ENCODE data around the gene DHX38. TPM values are rescaled to one million over a fixed set of nuclear protein-coding genes. Genes with fewer than 3 reads are reported as not detected.
A peak's percentile ranks its signal among the peaks of the same experiment; 100 is the strongest.
"Not testable (repeated sequence)": the region's sequence is repeated elsewhere in the genome, so short reads cannot be mapped to it uniquely, and the experiment has no call there.

Gene DHX38
- 24.3 and 31.3 TPM in 2 replicates for total RNA-seq (2014; rRNA removed; shearing (Covaris generic); ENCODE audit: low replicate concordance)

- Histone ChIP-seq H3K36me3 (peaks cover 12% of the 10 kb centered on the region), H3K9me3 (no peaks in the 10 kb centered on the region; the same call in 1 of the 2 replicates)
These were observed at the start of gene DHX38, which contains the start of gene TXNL4B for GRCh38 chr16:72093448-72094265. Gene DHX38 (plus strand): TSS chr16:72093847. CDS start chr16:72096158, 2,311 bp downstream. Gene TXNL4B (minus strand): TSS chr16:72093620. CDS start chr16:72090749, 2,871 bp downstream.

GRCh38 chr16:72044296-72044695 is 49.4 kb upstream of the DHX38 start:
- H3K27me3 ChIP-seq = no peaks in the 10 kb centered on the region
- no peaks in the 10 kb centered on the region for H3K36me3 ChIP-seq
- H3K4me3 ChIP-seq = no peak overlapping the region
- no peaks in the 10 kb centered on the region for H3K9me3 ChIP-seq
- DNase-seq = no peak

More at GRCh38 chr16:72093448-72094265, at the start of gene DHX38, which contains the start of gene TXNL4B:
- Histone ChIP-seq H3K27me3 (no peaks in the 10 kb centered on the region), H3K4me3 (peak within 1 kb of the TSS; percentile 98)
- peak; percentile 90 for DNase-seq

GRCh38 chr16:72044825-72045359 is 48.8 kb upstream of the DHX38 start:
- Histone ChIP-seq H3K36me3 (no peaks in the 10 kb centered on the region), H3K9me3 (no peaks in the 10 kb centered on the region), H3K27me3 (no peaks in the 10 kb centered on the region), H3K4me3 (no peak overlapping the region)
- DNase-seq = no peak

DNA sequence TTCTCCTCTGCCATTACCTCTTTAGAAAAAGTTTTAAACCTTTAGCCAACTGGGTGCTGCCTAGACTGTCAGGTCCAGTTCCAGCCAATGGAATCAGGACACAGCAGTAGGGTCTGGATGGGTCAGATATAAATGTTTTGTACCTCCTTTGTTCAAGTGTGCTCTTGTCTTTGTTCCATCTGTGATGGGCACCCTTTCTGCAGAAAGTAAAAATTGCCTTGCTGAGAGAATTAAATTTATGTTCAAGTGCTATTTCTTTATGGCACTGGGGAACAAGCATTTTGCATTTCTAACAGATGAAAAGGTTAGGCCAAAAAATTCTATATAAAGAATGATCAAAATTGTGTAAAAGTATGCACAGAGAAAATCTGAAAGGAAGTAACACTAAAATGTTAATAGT is 44.5 kb upstream of the DHX38 start:
- H3K9me3 ChIP-seq = no peaks in the 10 kb centered on the region
- H3K4me3 ChIP-seq = no peak overlapping the region
- no peaks in the 10 kb centered on the region for H3K36me3 ChIP-seq
- no peak for DNase-seq
- no peaks in the 10 kb centered on the region for H3K27me3 ChIP-seq

- Histone ChIP-seq H3K4me3 (no peak overlapping the region), H3K9me3 (no peaks in the 10 kb centered on the region), H3K27me3 (no peaks in the 10 kb centered on the region), H3K36me3 (no peaks in the 10 kb centered on the region)
- no peak for DNase-seq
These were observed 42.7 kb upstream of the DHX38 start for GRCh38 chr16:72050769-72051464.

DNA sequence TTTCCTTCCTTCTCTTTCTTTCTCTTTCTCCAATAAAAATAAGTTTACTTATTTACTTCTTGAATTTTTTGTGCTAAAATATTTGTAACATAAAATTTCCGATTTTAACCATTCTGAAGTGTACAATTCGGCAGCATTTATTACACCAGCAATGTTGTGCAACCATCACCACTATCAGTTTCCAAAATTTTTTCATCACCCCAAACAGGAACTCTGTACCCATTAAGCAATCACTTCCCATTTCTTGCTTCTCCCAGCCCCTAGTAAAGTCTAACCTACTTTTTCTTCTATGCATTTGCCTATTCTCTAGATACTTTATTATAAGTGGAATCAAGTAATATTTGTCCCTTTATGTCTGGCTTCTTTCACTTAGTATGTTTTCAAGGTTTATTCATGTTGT is 41.8 kb upstream of the DHX38 start:
- no peak overlapping the region for H3K4me3 ChIP-seq
- no peaks in the 10 kb centered on the region for H3K36me3 ChIP-seq
- H3K9me3 ChIP-seq = no peaks in the 10 kb centered on the region
- DNase-seq = no peak
- H3K27me3 ChIP-seq = no peaks in the 10 kb centered on the region

DNA sequence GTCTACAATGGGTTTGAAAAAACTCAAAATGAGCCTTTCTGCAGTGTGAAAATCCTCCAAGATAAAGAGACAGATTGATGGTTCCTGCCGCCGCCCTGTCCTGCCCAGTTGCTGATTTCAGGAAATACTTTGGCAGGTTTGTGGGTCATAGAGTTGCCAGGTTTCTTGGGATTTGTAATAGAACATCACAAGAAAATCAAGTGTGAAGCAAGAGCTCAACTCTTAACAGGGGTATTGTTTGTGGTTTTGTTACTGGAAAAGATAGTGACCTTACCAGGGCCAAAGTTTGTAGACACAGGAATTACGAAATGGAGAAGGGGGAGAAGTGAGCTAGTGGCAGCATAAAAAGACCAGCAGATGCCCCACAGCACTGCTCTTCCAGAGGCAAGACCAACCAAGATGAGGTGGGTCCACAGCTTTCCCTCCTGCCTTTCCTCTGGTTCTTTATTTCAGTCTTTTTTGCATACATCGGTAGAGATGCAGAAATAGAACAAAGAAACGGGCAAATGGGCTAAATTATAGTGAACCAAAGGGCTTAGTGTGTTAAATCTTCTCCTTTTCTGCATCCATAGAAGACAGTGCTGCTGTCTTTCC is 39.3 kb upstream of the DHX38 start, which contains the start of gene HP:
Gene HP (plus strand): TSS at position 252 of the 594 bp plus-strand sequence. CDS start 148 bp downstream, at position 400.
- DNase-seq, H3K4me3 ChIP-seq, H3K27me3 ChIP-seq, H3K36me3 ChIP-seq, H3K9me3 ChIP-seq: not testable (repeated sequence)

- H3K4me3 ChIP-seq = no peak overlapping the region
- DNase-seq = no peak
- no peaks in the 10 kb centered on the region for H3K36me3 ChIP-seq
- H3K9me3 ChIP-seq = no peaks in the 10 kb centered on the region
- H3K27me3 ChIP-seq = no peaks in the 10 kb centered on the region
These were observed 37.7 kb upstream of the DHX38 start for GRCh38 chr16:72055911-72056310.

DNA sequence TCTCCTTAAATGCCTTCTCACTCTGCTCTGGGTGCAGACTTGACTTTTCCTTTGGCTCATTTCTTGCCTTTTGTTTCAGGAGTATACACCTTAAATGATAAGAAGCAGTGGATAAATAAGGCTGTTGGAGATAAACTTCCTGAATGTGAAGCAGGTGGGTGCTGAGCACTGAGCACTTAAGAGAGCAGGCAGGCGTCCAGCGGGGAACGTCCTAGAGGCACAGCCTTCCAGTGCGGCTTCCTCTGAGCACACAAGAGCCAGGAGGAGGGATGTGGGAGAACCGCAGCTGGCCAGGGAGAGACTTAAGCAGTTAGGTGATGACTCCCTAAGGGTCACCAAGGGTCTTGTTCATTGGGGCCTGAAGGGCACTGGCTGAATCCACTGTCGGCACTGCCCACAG is 36.3 kb upstream of the DHX38 start:
- H3K36me3 ChIP-seq, H3K27me3 ChIP-seq, H3K4me3 ChIP-seq, DNase-seq, H3K9me3 ChIP-seq: not testable (repeated sequence)

DNA sequence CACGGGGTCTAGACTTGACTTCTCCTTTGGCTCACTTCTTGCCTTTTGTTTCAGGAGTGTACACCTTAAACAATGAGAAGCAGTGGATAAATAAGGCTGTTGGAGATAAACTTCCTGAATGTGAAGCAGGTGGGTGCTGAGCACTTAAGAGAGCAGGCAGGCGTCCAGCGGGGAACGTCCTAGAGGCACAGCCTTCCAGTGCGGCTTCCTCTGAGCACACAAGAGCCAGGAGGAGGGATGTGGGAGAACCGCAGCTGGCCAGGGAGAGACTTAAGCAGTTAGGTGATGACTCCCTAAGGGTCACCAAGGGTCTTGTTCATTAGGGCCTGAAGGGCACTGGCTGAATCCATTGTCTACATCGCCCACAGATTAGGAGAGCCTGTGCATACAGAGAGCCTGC is 34.6 kb upstream of the DHX38 start:
- H3K4me3 ChIP-seq, H3K27me3 ChIP-seq, H3K9me3 ChIP-seq, DNase-seq, H3K36me3 ChIP-seq: not testable (repeated sequence)

- no peak for DNase-seq
- Histone ChIP-seq H3K9me3 (no peaks in the 10 kb centered on the region), H3K4me3 (no peak overlapping the region), H3K27me3 (no peaks in the 10 kb centered on the region), H3K36me3 (no peaks in the 10 kb centered on the region)
These were observed 33.2 kb upstream of the DHX38 start for GRCh38 chr16:72060405-72060804.

DNA sequence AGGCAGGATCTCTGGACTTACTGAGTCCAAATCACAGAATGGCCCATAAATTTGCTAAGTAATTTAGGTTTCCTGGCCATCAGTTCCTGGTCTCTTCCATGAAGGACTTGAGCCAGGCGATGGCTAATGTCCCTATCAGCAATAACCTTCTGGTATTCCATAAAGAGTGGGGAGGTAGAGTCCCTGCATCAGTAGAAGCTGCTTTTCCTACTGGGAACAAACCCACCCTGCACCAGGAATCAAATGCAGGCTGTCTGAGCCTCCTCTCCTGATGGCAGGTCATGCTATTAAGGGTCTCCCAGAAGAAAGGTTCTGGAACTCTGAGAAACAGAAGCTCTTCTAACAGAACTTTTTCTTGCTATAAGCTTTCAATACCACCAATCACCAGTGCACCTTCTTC is 32.1 kb upstream of the DHX38 start:
- Histone ChIP-seq H3K4me3 (no peak overlapping the region), H3K9me3 (no peaks in the 10 kb centered on the region), H3K36me3 (no peaks in the 10 kb centered on the region), H3K27me3 (no peaks in the 10 kb centered on the region)
- DNase-seq = no peak

GRCh38 chr16:72064361-72064894 is 29.2 kb upstream of the DHX38 start:
- no peak for DNase-seq
- H3K4me3 ChIP-seq = no peak overlapping the region
- H3K9me3 ChIP-seq = no peaks in the 10 kb centered on the region
- H3K36me3 ChIP-seq = no peaks in the 10 kb centered on the region
- no peaks in the 10 kb centered on the region for H3K27me3 ChIP-seq

GRCh38 chr16:72066747-72067146 is 26.9 kb upstream of the DHX38 start:
- no peaks in the 10 kb centered on the region for H3K36me3 ChIP-seq
- no peak for DNase-seq
- H3K9me3 ChIP-seq = no peaks in the 10 kb centered on the region
- no peaks in the 10 kb centered on the region for H3K27me3 ChIP-seq
- H3K4me3 ChIP-seq = no peak overlapping the region

DNA sequence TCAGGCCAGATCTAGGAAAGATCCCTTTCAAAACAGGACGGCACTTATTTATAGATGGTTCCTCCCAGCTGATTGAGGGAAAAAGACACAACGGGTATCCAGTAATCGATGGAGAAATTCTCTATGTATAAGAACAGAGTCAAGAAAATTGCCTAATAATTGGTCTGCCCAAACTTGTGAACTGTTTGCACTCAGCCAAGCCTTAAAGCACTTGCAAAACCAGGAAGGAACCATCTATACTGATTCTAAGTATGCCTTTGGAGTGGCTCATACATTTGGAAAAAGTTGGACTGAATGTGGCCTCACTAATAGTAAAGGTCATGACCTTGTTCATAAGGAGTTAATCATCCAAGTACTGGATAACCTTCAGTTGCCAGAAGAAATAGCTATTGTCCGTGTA is 24.7 kb upstream of the DHX38 start:
- no peaks in the 10 kb centered on the region for H3K9me3 ChIP-seq
- H3K4me3 ChIP-seq = no peak overlapping the region
- DNase-seq = no peak
- H3K36me3 ChIP-seq = no peaks in the 10 kb centered on the region
- H3K27me3 ChIP-seq = no peaks in the 10 kb centered on the region

- no peaks in the 10 kb centered on the region for H3K36me3 ChIP-seq
- no peak for DNase-seq
- no peaks in the 10 kb centered on the region for H3K27me3 ChIP-seq
- H3K4me3 ChIP-seq = no peak overlapping the region
- H3K9me3 ChIP-seq = no peaks in the 10 kb centered on the region
These were observed 20.9 kb upstream of the DHX38 start for GRCh38 chr16:72072514-72073342.

All from MG63 (cell line).